ENCODE measurements around the gene KIF2C. TPM values are rescaled to one million over a fixed set of nuclear protein-coding genes. Genes with fewer than 3 reads are reported as not detected.

The KIF2C gene
- total RNA-seq, 1 donor from 2014 or later = 0.93 TPM

- H3K27me3 ChIP-seq = no peaks in the 10 kb centered on the region
- intact Hi-C loops (cut with DNase I) = no loop called here
- H3K4me1 ChIP-seq = peaks cover 26% of the 10 kb centered on the region
- H3K36me3 ChIP-seq = peaks cover 36% of the 10 kb centered on the region
- peak within 1 kb of the TSS; percentile 79 for H3K4me3 ChIP-seq
- DNase-seq = peak; percentile 94
- H3K9me3 ChIP-seq = no peaks in the 10 kb centered on the region
- ATAC-seq = peak; percentile 96
- H3K27ac ChIP-seq = peak within 1 kb of the TSS; percentile 98
- TF ChIP-seq CTCF (IDR thresholded peaks at IDR 0.05) = no peak
Observed at GRCh38 chr1:44775078-44775929, 35.7 kb downstream of the KIF2C start, which contains the start of gene RPS8. TSS of gene RPS8 (plus strand) at chr1:44775540. CDS start at chr1:44775597, 57 bp downstream.

GRCh38 chr1:44775930-44776729 lies 36.5 kb downstream of the KIF2C start:
- H3K4me1 ChIP-seq = peaks cover 26% of the 10 kb centered on the region
- H3K36me3 ChIP-seq = peaks cover 43% of the 10 kb centered on the region
- no peak for DNase-seq
- H3K27ac ChIP-seq = peak overlapping the region; percentile 98
- H3K4me3 ChIP-seq = peak overlapping the region; percentile 79
- TF ChIP-seq CTCF (IDR thresholded peaks at IDR 0.05) = no peak
- ATAC-seq = peak; percentile 26
- no peaks in the 10 kb centered on the region for H3K9me3 ChIP-seq
- intact Hi-C loops (cut with DNase I) = no loop called here
- H3K27me3 ChIP-seq = no peaks in the 10 kb centered on the region

- Histone ChIP-seq H3K4me1 (peaks cover 26% of the 10 kb centered on the region), H3K27me3 (no peaks in the 10 kb centered on the region), H3K4me3 (peak overlapping the region; percentile 79), H3K36me3 (peaks cover 48% of the 10 kb centered on the region), H3K27ac (peak overlapping the region; percentile 98), H3K9me3 (no peaks in the 10 kb centered on the region)
- DNase-seq (no peak), ATAC-seq (no peak)
- intact Hi-C loops (cut with DNase I) = no loop called here
- no peak for TF ChIP-seq CTCF (IDR thresholded peaks at IDR 0.05)
Observed at GRCh38 chr1:44776730-44777068, 37.1 kb downstream of the KIF2C start.

- Histone ChIP-seq H3K4me1 (peaks cover 26% of the 10 kb centered on the region), H3K9me3 (no peaks in the 10 kb centered on the region), H3K36me3 (peaks cover 48% of the 10 kb centered on the region), H3K27me3 (no peaks in the 10 kb centered on the region), H3K27ac (peak overlapping the region; percentile 1), H3K4me3 (no peak overlapping the region)
- DNase-seq (no peak), ATAC-seq (no peak)
- intact Hi-C loops (cut with DNase I) = no loop called here
- no peak for TF ChIP-seq CTCF (IDR thresholded peaks at IDR 0.05)
Observed at GRCh38 chr1:44777547-44777946, 37.9 kb downstream of the KIF2C start.

GRCh38 chr1:44777969-44778635 lies 38.5 kb downstream of the KIF2C start:
- H3K4me1 ChIP-seq = peaks cover 26% of the 10 kb centered on the region
- peaks cover 48% of the 10 kb centered on the region for H3K36me3 ChIP-seq
- ATAC-seq = no peak
- intact Hi-C loops (cut with DNase I) = no loop called here
- TF ChIP-seq CTCF (IDR thresholded peaks at IDR 0.05) = no peak
- no peaks in the 10 kb centered on the region for H3K27me3 ChIP-seq
- no peak overlapping the region for H3K27ac ChIP-seq
- no peak for DNase-seq
- H3K9me3 ChIP-seq = no peaks in the 10 kb centered on the region
- H3K4me3 ChIP-seq = no peak overlapping the region
